ENCODE results near the gene NBEA. TPM values are rescaled to one million over a fixed set of nuclear protein-coding genes. Genes with fewer than 3 reads are reported as not detected.

NBEA gene
- polyA plus RNA-seq, 2 of the 4 experiments (the other 2 are of a cell fraction) = 3.5 to 11.8 TPM

GRCh38 chr13:35028338-35028867 lies 86.3 kb downstream of the NBEA start:
- 92% methylated on average over 1 of the region's 1 CpG for WGBS (ENCODE audit: missing lambda C conversion rate)
- TF ChIP-seq TP53 (CRISPR knock-in tag; IDR thresholded peaks at IDR 0.05) (no peak), ZC3H11A (IDR thresholded peaks at IDR 0.05) (no peak), RFX5 (IDR thresholded peaks at IDR 0.05) (no peak), EHF (CRISPR knock-in tag; IDR thresholded peaks at IDR 0.05) (no peak), HOXB13 (CRISPR knock-in tag; IDR thresholded peaks at IDR 0.05; ENCODE audit: low read depth) (no peak), KDM5A (IDR thresholded peaks at IDR 0.05) (no peak), PBX3 (IDR thresholded peaks at IDR 0.05) (no peak), CBX2 (IDR thresholded peaks at IDR 0.05; ENCODE audit: borderline replicate concordance, low read depth) (no peak), NFE2L2 (conservative IDR thresholded peaks at IDR 0.05; ENCODE audit: low read length) (no peak), ZSCAN20 (CRISPR knock-in tag; IDR thresholded peaks at IDR 0.05) (no peak), FOXS1 (CRISPR knock-in tag; IDR thresholded peaks at IDR 0.05) (no peak), HMGXB4 (CRISPR knock-in tag; IDR thresholded peaks at IDR 0.05; ENCODE audit: borderline replicate concordance) (no peak)
- H3K9me3 ChIP-seq = peaks cover 16% of the 10 kb centered on the region
- DNase-seq (ENCODE audit: low read depth in 1 of 2, low spot score in 1 of 2) (no peak), FAIRE-seq (no peak), ATAC-seq (no peak)
- H3K4me1 ChIP-seq = no peaks in the 10 kb centered on the region
- ChIA-PET POLR2A (no interaction called here), CTCF (no interaction called here)
- H3K4me3 ChIP-seq = no peak overlapping the region
- no peak overlapping the region for H3K27ac ChIP-seq
- H3K4me2 ChIP-seq = no peak overlapping the region

GRCh38 chr13:35039012-35039411 lies 96.9 kb downstream of the NBEA start:
- DNase-seq (ENCODE audit: low read depth in 1 of 2, low spot score in 1 of 2) (no peak), FAIRE-seq (no peak), ATAC-seq (no peak)
- Histone ChIP-seq H3K9me3 (no peaks in the 10 kb centered on the region), H3K4me1 (no peaks in the 10 kb centered on the region), H3K4me3 (no peak overlapping the region), H3K27ac (no peak overlapping the region), H3K4me2 (no peak overlapping the region)
- POLR2A ChIA-PET = no interaction called here
- 83% methylated on average over 3 of the region's 3 CpGs for WGBS (ENCODE audit: missing lambda C conversion rate)
- TF ChIP-seq CTCF (IDR thresholded peaks at IDR 0.05) (no peak), HMGXB4 (CRISPR knock-in tag; IDR thresholded peaks at IDR 0.05; ENCODE audit: borderline replicate concordance) (no peak), EHF (CRISPR knock-in tag; IDR thresholded peaks at IDR 0.05) (no peak), HES2 (IDR thresholded peaks at IDR 0.05) (no peak), JUN (IDR thresholded peaks at IDR 0.05) (no peak), NPAS2 (CRISPR knock-in tag; IDR thresholded peaks at IDR 0.05; ENCODE audit: borderline replicate concordance) (no peak), MAZ (IDR thresholded peaks at IDR 0.05; ENCODE audit: borderline replicate concordance, low read depth, low read length) (no peak), CEBPB (IDR thresholded peaks at IDR 0.05) (no peak), KDM5A (IDR thresholded peaks at IDR 0.05) (no peak), EHMT2 (IDR thresholded peaks at IDR 0.05; ENCODE audit: low read depth) (no peak), FOXS1 (CRISPR knock-in tag; IDR thresholded peaks at IDR 0.05) (no peak), MAFK (IDR thresholded peaks at IDR 0.05; ENCODE audit: partially characterized antibody) (no peak), HOXB5 (CRISPR knock-in tag; IDR thresholded peaks at IDR 0.05) (no peak), ZC3H11A (IDR thresholded peaks at IDR 0.05) (no peak)
- CTCF ChIA-PET = no interaction called here

All from A549 (cell line).